Natural killer cell (primary cell): Measurements from ENCODE around the gene SCP2. TPM values are rescaled to one million over a fixed set of nuclear protein-coding genes. Genes with fewer than 3 reads are reported as not detected.

Experiments used
- ATAC-seq, 3 donors: fragments of 150-1000 bp in 2 of 3; fragments of 200-7000 bp in 1 of 3; cut with Tn5 transposase; 1 replicate in 1 of 3; 2 replicates in 2 of 3; pipeline ENCODE4 v1.10.0; 2021; ENCODE audit warnings: mild to moderate bottlenecking in 2 of 3, moderate library complexity in 2 of 3
- DNase-seq, 2 donors: peaks; one replicate each; pipeline versions ENCODE4 v3.0.0 to v3.0.0-alpha.2; 2013 to 2021; ENCODE audit warnings: mixed read lengths in 1 of 2
- H3K27ac ChIP-seq: one replicate; pipeline ENCODE4 v1.5.1; 2013; ENCODE audit warnings: mild to moderate bottlenecking, low read length
- H3K27me3 ChIP-seq: one replicate; pipeline ENCODE4 v1.6.1; 2013; ENCODE audit warnings: low read length; ENCODE audit not compliant: control insufficient read depth, insufficient read depth
- H3K36me3 ChIP-seq: one replicate; pipeline ENCODE4 v1.6.1; 2013; ENCODE audit warnings: low read length; ENCODE audit not compliant: control insufficient read depth, insufficient read depth
- H3K4me1 ChIP-seq: one replicate; pipeline ENCODE4 v1.6.1; 2013; ENCODE audit warnings: low read length; ENCODE audit not compliant: control insufficient read depth, insufficient read depth
- H3K4me3 ChIP-seq: one replicate; pipeline ENCODE4 v1.5.1; 2013; ENCODE audit warnings: low read length
- H3K9me3 ChIP-seq: one replicate; pipeline ENCODE4 v1.6.1; 2013; ENCODE audit warnings: low read length; ENCODE audit not compliant: control insufficient read depth, insufficient read depth
- H3K27ac Mint-ChIP-seq, 2 donors: one replicate each; pipeline ENCODE4 v1.8.0; 2022; ENCODE audit warnings: mild to moderate bottlenecking in 2 of 2, mixed read lengths in 2 of 2, moderate library complexity in 1 of 2
- H3K27me3 Mint-ChIP-seq, 2 donors: one replicate each; pipeline ENCODE4 v1.8.0; 2022; ENCODE audit warnings: low read depth in 2 of 2, mixed read lengths in 2 of 2
- H3K36me3 Mint-ChIP-seq: one replicate; pipeline ENCODE4 v1.8.0; 2022; ENCODE audit warnings: mixed read lengths
- H3K4me1 Mint-ChIP-seq, 2 donors: one replicate each; pipeline ENCODE4 v1.8.0; 2022; ENCODE audit warnings: mixed read lengths in 2 of 2
- H3K4me3 Mint-ChIP-seq: one replicate; pipeline ENCODE4 v1.8.0; 2022; ENCODE audit warnings: mild to moderate bottlenecking, moderate library complexity, mixed read lengths
- H3K9me3 Mint-ChIP-seq, 2 donors: one replicate each; pipeline ENCODE4 v1.8.0; 2022; ENCODE audit warnings: mixed read lengths in 2 of 2
- CTCF ChIP-seq: fragments of 200-600 bp; IDR thresholded peaks from one replicate; pipeline ENCODE4 v1.8.0; 2022; ENCODE audit warnings: antibody characterized with exemption
- whole genome bisulfite sequencing: methylation state at CpG from one replicate; pipeline ENCODE4 v1.1.7; 2013; ENCODE audit warnings: missing lambda C conversion rate; ENCODE audit not compliant: insufficient coverage; 5-methylcytosine and 5-hydroxymethylcytosine counted together
- intact Hi-C: fragments of 100-400 bp; cut with micrococcal nuclease; formaldehyde crosslinking; loops from one replicate; pipeline ENCODE4 v1.14.2; 2022
- total RNA-seq, 4 donors: library from RNA; stranded (reverse); fragments of 120-200 nt in 1 of 4; gene quantifications; one replicate each; pipeline versions ENCODE4 v1.2.3 to v1.2.4, GENCODE V29; 2013 to 2022

SCP2 gene
- total RNA-seq, 3 donors from 2014 or later (not counting 1 experiment from before 2014, with no cell fraction given), result 90.0 to 118 (median 105) TPM

- DNase-seq, result peak in 1 of 2 donors; percentile 11
- no peak for TF ChIP-seq CTCF
Measured at GRCh38 chr1:53076165-53076564, 149.1 kb downstream of the SCP2 start.

GRCh38 chr1:53076721-53077598 is 149.9 kb downstream of the SCP2 start:
- no peak overlapping the region for H3K4me3 Mint-ChIP-seq
- Histone ChIP-seq H3K36me3 (no peaks in the 10 kb centered on the region), H3K4me3 (no peak overlapping the region), H3K9me3 (no peaks in the 10 kb centered on the region), H3K27me3 (no peaks in the 10 kb centered on the region), H3K27ac (no peak overlapping the region), H3K4me1 (no peaks in the 10 kb centered on the region)
- intact Hi-C loops, result no loop called here
- H3K36me3 Mint-ChIP-seq, result no peaks in the 10 kb centered on the region
- no peak for TF ChIP-seq CTCF
- H3K27me3 Mint-ChIP-seq, result no peaks in the 10 kb centered on the region
- H3K9me3 Mint-ChIP-seq, result no peaks in the 10 kb centered on the region
- no peak overlapping the region for H3K27ac Mint-ChIP-seq
- DNase-seq (no peak), ATAC-seq (no peak)
- 94% methylated on average over 19 of the region's 19 CpGs for WGBS
- H3K4me1 Mint-ChIP-seq, result peaks cover 0 to 8% of the 10 kb centered on the region in 2 donors

More at GRCh38 chr1:53076165-53076564, 149.1 kb downstream of the SCP2 start:
- no peaks in the 10 kb centered on the region for H3K36me3 ChIP-seq
- Mint-ChIP-seq H3K27ac (no peak overlapping the region), H3K27me3 (no peaks in the 10 kb centered on the region), H3K36me3 (no peaks in the 10 kb centered on the region), H3K4me3 (no peak overlapping the region), H3K4me1 (peaks cover 0 to 8% of the 10 kb centered on the region in 2 donors), H3K9me3 (no peaks in the 10 kb centered on the region)
- H3K4me3 ChIP-seq, result no peak overlapping the region
- H3K4me1 ChIP-seq, result no peaks in the 10 kb centered on the region
- ATAC-seq, result no peak
- no peak overlapping the region for H3K27ac ChIP-seq
- no peaks in the 10 kb centered on the region for H3K27me3 ChIP-seq
- intact Hi-C loops, result no loop called here
- WGBS, result 91% methylated on average over 9 of the region's 9 CpGs
- H3K9me3 ChIP-seq, result no peaks in the 10 kb centered on the region

- no peak for TF ChIP-seq CTCF
- Mint-ChIP-seq H3K27ac (no peak overlapping the region), H3K36me3 (no peaks in the 10 kb centered on the region), H3K4me3 (no peak overlapping the region), H3K4me1 (peaks cover 0 to 9% of the 10 kb centered on the region in 2 donors), H3K9me3 (no peaks in the 10 kb centered on the region), H3K27me3 (no peaks in the 10 kb centered on the region)
- H3K4me1 ChIP-seq, result no peaks in the 10 kb centered on the region
- intact Hi-C loops, result no loop called here
- ATAC-seq (no peak), DNase-seq (no peak)
- H3K4me3 ChIP-seq, result no peak overlapping the region
- H3K27me3 ChIP-seq, result no peaks in the 10 kb centered on the region
- H3K36me3 ChIP-seq, result no peaks in the 10 kb centered on the region
- H3K9me3 ChIP-seq, result no peaks in the 10 kb centered on the region
- H3K27ac ChIP-seq, result no peak overlapping the region
- 88% methylated on average over 13 of the region's 13 CpGs for whole genome bisulfite sequencing
Measured at GRCh38 chr1:53077599-53077965, 150.5 kb downstream of the SCP2 start.
